Common myeloid progenitor, CD34-positive (primary cell): ENCODE results near the gene ACOT8.

Source experiments
- CTCF ChIA-PET: fragments of 350-600 bp; sonication (Branson Sonifier 250); formaldehyde crosslinking; loops from one replicate; lab custom pipeline; 2021; ENCODE audit warnings: antibody characterized with exemption; lab: Charles Lee
- POLR2A ChIA-PET: fragments of 350-600 bp; sonication (Branson Sonifier 250); formaldehyde crosslinking; loops from one replicate; lab custom pipeline; 2021; ENCODE audit warnings: antibody characterized with exemption; lab: Charles Lee
- DNase-seq, 3 donors: peaks; one replicate each; pipeline versions ENCODE4 v3.0.0 to v3.0.0-alpha.2; 2013
- H3K27ac ChIP-seq, 2 experiments: 1 replicate in 1 of 2; 2 replicates in 1 of 2; pipeline ENCODE4 v1.7.0; 2013; ENCODE audit warnings: inconsistent platforms in 2 of 2, low read length in 2 of 2, mild to moderate bottlenecking in 2 of 2, low read depth in 1 of 2, moderate library complexity in 1 of 2; ENCODE audit not compliant: severe bottlenecking in 2 of 2, insufficient read depth in 1 of 2, poor library complexity in 1 of 2
- H3K27me3 ChIP-seq, 5 experiments: replicated peaks in 2 of 5; 1 replicate in 3 of 5; 2 replicates in 2 of 5; pipeline versions ENCODE4 v1.6.1 to v1.7.0; 2013; ENCODE audit warnings: low read length in 4 of 5, mild to moderate bottlenecking in 2 of 5, moderate library complexity in 2 of 5, inconsistent platforms in 1 of 5; ENCODE audit not compliant: insufficient read depth in 5 of 5, control insufficient read depth in 4 of 5
- H3K36me3 ChIP-seq, 4 experiments: 1 replicate in 2 of 4; 2 replicates in 2 of 4; pipeline versions ENCODE4 v1.6.1 to v1.7.0; 2013; ENCODE audit warnings: low read length in 3 of 4, control low read depth in 1 of 4, mild to moderate bottlenecking in 1 of 4; ENCODE audit not compliant: control insufficient read depth in 4 of 4, insufficient read depth in 4 of 4
- H3K4me1 ChIP-seq, 4 experiments: 1 replicate in 3 of 4; 2 replicates in 1 of 4; pipeline versions ENCODE4 v1.6.1 to v1.7.1; 2013; ENCODE audit warnings: low read length in 3 of 4, mild to moderate bottlenecking in 3 of 4, control low read depth in 1 of 4, inconsistent platforms in 1 of 4, moderate library complexity in 1 of 4; ENCODE audit not compliant: control insufficient read depth in 4 of 4, insufficient read depth in 4 of 4; ENCODE audit errors: control extremely low read depth in 1 of 4
- H3K4me3 ChIP-seq, 7 experiments: 1 replicate in 4 of 7; 2 replicates in 3 of 7; pipeline versions ENCODE4 v1.5.1 to v1.7.0; 2013; ENCODE audit warnings: mild to moderate bottlenecking in 7 of 7, low read length in 6 of 7, moderate library complexity in 6 of 7, inconsistent platforms in 2 of 7, low read depth in 2 of 7, control low read depth in 1 of 7; ENCODE audit not compliant: insufficient read depth in 4 of 7, control insufficient read depth in 1 of 7; ENCODE audit errors: extremely low read depth in 1 of 7
- H3K9me3 ChIP-seq, 5 experiments: 1 replicate in 4 of 5; 2 replicates in 1 of 5; pipeline versions ENCODE4 v1.6.1 to v1.7.1; 2013; ENCODE audit warnings: low read length in 4 of 5, mild to moderate bottlenecking in 2 of 5, inconsistent platforms in 1 of 5, low read depth in 1 of 5, moderate library complexity in 1 of 5; ENCODE audit not compliant: control insufficient read depth in 4 of 5, insufficient read depth in 2 of 5; ENCODE audit errors: control extremely low read depth in 1 of 5
- WGBS: methylation state at CpG from one replicate; pipeline ENCODE4 v1.1.5; 2013; ENCODE audit not compliant: insufficient coverage; 5-methylcytosine and 5-hydroxymethylcytosine counted together

The ACOT8 gene

DNA sequence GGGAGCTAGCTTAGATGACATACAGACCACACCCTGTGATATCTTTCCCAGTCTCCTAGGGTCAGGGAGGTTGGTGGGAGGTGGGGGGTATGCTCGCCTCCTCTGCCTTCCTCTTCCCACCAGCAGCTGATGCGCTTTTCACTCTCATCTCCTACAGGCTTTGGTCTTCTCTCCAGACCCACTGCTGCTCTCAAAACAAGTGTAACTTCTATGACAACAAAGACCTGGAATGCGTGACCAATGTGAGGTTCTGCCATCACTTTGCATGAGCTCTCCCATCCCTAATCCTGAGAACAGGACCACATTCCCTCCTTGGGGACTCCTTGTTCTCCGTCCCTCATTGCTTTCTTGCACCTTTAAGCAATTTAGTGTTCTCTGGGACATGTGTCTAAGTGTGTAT, 36.6 kb upstream of the ACOT8 start:
- no peak for DNase-seq
- H3K4me3 ChIP-seq, result no peak overlapping the region
- H3K27me3 ChIP-seq, result no peaks in the 10 kb centered on the region
- 100% methylated on average over 1 of the region's 4 CpGs for WGBS
- CTCF ChIA-PET, result interaction anchor here (0.8 to 5.8 kb wide), 2 partner anchors 12 to 25 kb away, joined by 3 to 30 read pairs; partner anchors contain the start of gene ZSWIM1
- H3K36me3 ChIP-seq, result peaks cover 9 to 54% (median 34%) of the 10 kb centered on the region in 4 experiments
- H3K9me3 ChIP-seq, result no peaks in the 10 kb centered on the region
- no peak overlapping the region for H3K27ac ChIP-seq
- POLR2A ChIA-PET, result interaction anchor here (0.5 kb wide), 1 partner anchor 555 kb away, joined by 3 read pairs; no protein-coding TSS in a partner anchor
- peaks cover 8 to 40% (median 36%) of the 10 kb centered on the region in 4 experiments for H3K4me1 ChIP-seq

DNA sequence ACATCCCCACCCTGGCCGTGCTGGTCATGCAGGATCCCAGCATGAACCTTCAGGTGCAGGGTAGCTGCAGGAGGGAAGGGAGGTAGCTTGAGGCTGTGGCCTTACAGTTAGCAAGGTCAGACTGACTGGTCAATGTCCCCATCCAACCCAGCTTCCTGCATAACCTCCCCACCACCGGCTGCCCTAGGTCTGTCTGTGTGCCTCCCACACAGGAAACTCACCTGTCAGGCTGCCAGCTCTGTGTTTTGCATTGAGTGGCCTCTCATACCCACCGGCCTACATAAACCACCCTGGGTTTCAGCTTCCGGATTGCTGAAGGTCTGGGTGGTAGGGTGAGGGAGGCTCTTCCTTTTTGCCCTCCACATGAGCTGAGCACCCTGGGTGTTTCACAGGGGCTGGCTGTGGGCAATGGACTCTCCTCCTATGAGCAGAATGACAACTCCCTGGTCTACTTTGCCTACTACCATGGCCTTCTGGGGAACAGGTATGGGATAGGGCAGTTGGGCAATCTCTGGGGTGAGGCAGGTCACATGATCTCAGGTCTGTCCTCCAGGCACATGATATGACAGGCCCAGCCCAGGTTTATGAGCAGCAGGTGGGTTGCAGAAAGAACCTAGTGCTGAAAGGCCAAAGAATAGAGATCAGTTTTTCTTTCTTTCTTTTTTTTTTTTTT, 35.8 kb upstream of the ACOT8 start:
- no peaks in the 10 kb centered on the region for H3K27me3 ChIP-seq
- no peak overlapping the region for H3K27ac ChIP-seq
- ChIA-PET POLR2A (no interaction called here), CTCF (interaction anchor here (0.9 to 5.8 kb wide), 7 partner anchors 9 to 94 kb away, joined by 3 to 30 read pairs (median 4); partner anchors contain the start of genes PCIF1 and ZSWIM1)
- WGBS, result 78% methylated on average over 1 of the region's 4 CpGs
- no peak for DNase-seq
- peaks cover 8 to 46% (median 39%) of the 10 kb centered on the region in 4 experiments for H3K4me1 ChIP-seq
- H3K36me3 ChIP-seq, result peaks cover 9 to 52% (median 30%) of the 10 kb centered on the region in 4 experiments
- peak overlapping the region in 3 of 7 experiments; percentile 6 to 83 (median 19) for H3K4me3 ChIP-seq
- H3K9me3 ChIP-seq, result no peaks in the 10 kb centered on the region

DNA sequence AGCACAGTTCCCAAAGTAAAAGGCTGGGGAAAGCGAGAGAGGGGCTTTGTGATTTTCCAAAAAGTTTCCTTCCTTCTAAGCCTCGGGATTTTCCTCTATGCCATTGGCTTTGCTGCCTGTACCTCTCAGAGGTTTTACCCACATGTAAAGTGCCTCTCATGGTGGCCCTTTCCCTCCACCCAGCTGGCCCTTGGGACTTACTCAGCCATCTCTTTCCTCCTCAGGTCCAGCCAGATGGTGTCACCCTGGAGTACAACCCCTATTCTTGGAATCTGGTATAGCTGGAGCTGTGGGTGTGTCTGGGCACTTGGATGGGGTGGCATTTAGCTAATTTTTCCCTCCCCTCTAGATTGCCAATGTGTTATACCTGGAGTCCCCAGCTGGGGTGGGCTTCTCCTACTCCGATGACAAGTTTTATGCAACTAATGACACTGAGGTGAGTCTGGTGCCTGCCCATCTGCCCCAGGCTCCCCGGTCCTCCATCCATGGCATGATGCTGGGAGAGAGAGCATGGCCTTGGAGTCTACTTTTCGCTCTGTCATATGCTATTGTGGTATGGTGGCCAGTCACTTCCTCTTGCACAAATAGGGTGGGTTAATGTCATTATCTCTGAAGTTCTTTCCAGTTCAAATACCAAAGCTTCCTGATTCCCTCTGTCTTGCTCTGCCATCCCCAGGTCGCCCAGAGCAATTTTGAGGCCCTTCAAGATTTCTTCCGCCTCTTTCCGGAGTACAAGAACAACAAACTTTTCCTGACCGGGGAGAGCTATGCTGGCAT, 35.0 kb upstream of the ACOT8 start:
- no peaks in the 10 kb centered on the region for H3K27me3 ChIP-seq
- peaks cover 8 to 46% (median 39%) of the 10 kb centered on the region in 4 experiments for H3K4me1 ChIP-seq
- no peaks in the 10 kb centered on the region for H3K9me3 ChIP-seq
- ChIA-PET CTCF (interaction anchor here (0.5 to 5.8 kb wide), 9 partner anchors 10 to 93 kb away, joined by 3 to 30 read pairs (median 4); partner anchors contain the start of genes PCIF1 and ZSWIM1), POLR2A (no interaction called here)
- peaks cover 9 to 51% (median 30%) of the 10 kb centered on the region in 4 experiments for H3K36me3 ChIP-seq
- peak overlapping the region; percentile 25 to 70 for H3K27ac ChIP-seq
- peak in 2 of 3 donors; percentile 20 to 37 for DNase-seq
- 86% methylated on average over 9 of the region's 9 CpGs for WGBS
- H3K4me3 ChIP-seq, result peak overlapping the region in 6 of 7 experiments; percentile 71 to 86 (median 81)

DNA sequence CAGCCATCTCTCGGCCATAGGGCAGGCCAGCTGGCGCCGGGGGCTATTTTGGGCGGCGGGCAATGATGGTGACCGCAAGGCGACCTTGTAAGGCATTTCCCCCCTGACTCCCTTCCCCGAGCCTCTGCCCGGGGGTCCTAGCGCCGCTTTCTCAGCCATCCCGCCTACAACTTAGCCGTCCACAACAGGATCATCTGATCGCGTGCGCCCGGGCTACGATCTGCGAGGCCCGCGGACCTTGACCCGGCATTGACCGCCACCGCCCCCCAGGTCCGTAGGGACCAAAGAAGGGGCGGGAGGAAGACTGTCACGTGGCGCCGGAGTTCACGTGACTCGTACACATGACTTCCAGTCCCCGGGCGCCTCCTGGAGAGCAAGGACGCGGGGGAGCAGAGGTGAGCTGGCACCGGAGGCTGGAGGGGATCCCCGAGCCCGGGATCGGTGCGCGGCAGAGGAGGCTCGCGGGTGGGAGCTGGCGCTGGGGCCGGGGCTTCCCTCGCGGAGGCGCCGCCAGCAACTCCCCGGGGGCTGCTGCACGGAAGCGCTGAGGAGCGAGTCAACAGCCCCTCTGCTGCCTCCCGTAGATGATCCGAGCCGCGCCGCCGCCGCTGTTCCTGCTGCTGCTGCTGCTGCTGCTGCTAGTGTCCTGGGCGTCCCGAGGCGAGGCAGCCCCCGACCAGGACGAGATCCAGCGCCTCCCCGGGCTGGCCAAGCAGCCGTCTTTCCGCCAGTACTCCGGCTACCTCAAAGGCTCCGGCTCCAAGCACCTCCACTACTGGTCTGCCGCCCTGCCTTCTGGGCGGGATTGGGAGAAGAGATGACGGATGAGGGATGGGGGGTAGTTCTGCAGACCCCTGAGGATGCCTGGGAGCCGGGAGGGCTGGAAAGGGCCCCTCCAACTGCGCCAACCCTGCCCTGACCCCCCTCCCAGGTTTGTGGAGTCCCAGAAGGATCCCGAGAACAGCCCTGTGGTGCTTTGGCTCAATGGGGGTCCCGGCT, 34.1 kb upstream of the ACOT8 start, which contains the start of the genes CTSA and NEURL2:
TSS of gene CTSA (plus strand) at position 351 of the 999 bp plus-strand sequence. CDS start at position 585, 234 bp downstream.
TSS of gene NEURL2 (minus strand) at position 224 of the 999 bp plus-strand sequence. CDS start at position 7, 217 bp downstream.
- H3K4me1 ChIP-seq, result peaks cover 8 to 49% (median 41%) of the 10 kb centered on the region in 4 experiments
- H3K4me3 ChIP-seq, result peak within 1 kb of the TSS; percentile 52 to 86 (median 80)
- WGBS, result under 1% methylated on average over 58 of the region's 78 CpGs
- POLR2A ChIA-PET, result interaction anchor here (1.0 to 2.7 kb wide), 4 partner anchors 10 to 70 kb away, joined by 3 to 12 read pairs (median 7); partner anchors contain the start of genes PCIF1, PLTP and ZSWIM1
- peak within 1 kb of the TSS; percentile 25 to 70 for H3K27ac ChIP-seq
- CTCF ChIA-PET, result interaction anchor here (0.5 to 5.8 kb wide), 13 partner anchors 10 to 91 kb away, joined by 3 to 30 read pairs (median 11); partner anchors contain the start of genes PLTP, ZNF335 and ZSWIM1
- DNase-seq, result peak; percentile 74 to 81 (median 79)
- peaks cover 7 to 53% (median 31%) of the 10 kb centered on the region in 4 experiments for H3K36me3 ChIP-seq
- no peaks in the 10 kb centered on the region for H3K27me3 ChIP-seq
- H3K9me3 ChIP-seq, result no peaks in the 10 kb centered on the region

DNA sequence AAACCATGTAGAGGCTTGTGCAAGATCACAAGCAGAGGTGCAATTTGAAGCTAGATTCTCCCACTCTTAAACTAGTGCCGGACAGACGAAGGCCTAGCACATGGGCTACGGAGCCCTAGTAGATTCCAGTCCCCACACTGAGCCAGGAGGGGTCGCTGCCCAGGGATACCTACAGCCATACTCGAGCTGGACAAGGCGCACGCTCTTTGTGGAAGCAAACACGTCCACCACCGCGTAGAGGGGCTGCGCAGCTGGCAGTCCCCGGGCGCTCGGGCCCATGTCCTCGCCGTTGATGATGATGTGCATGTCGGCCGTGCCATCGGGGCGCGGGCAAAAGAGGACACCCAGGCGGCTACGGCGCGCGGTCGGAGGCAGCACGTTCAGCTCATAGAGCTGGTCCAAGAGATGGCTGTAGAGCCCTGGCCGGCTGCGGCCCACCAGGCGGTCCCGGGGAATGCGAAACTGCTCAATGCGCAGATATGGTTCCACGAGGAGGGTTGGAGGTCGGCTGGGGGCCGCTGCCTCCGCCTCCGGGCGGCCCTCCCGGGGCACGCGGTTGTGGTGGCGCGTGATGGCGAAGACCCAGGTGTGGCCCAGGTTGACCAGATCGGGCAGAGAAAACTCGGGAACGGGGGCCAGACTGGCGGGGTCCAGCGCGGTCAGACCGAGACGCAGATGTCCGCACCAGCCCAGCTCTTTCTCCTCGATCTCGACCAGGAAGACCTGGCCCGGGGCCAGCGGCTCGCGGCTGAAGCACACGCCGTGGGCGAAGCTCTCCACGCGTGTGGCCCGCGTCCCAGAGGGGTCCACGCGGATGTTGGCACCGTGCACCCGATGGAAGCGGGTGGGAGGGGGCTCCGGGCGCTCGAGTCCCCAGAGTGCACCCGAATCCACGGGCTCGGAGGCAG, 33.1 kb upstream of the ACOT8 start:
- ChIA-PET POLR2A (interaction anchor here (0.5 to 2.7 kb wide), 8 partner anchors 9 to 212 kb away, joined by 3 to 12 read pairs (median 4); partner anchors contain the start of genes PCIF1, PLTP and ZSWIM1), CTCF (interaction anchor here (0.8 to 5.8 kb wide), 19 partner anchors 8 to 91 kb away, joined by 3 to 30 read pairs (median 4); partner anchors contain the start of genes ACOT8, PLTP, ZNF335 and ZSWIM1)
- Histone ChIP-seq H3K27me3 (no peaks in the 10 kb centered on the region), H3K4me3 (peak overlapping the region; percentile 52 to 86 (median 80)), H3K4me1 (peaks cover 10 to 58% (median 47%) of the 10 kb centered on the region in 4 experiments), H3K9me3 (no peaks in the 10 kb centered on the region), H3K36me3 (peaks cover 4 to 48% (median 30%) of the 10 kb centered on the region in 4 experiments), H3K27ac (peak overlapping the region in 1 of 2 experiments; percentile 70)
- WGBS, result under 1% methylated on average over 69 of the region's 79 CpGs
- peak; percentile 70 to 82 (median 81) for DNase-seq
